Thyroid gland (tissue), 4 donors: Measurements from ENCODE around the gene FOXJ3. TPM values are rescaled to one million over a fixed set of nuclear protein-coding genes. Genes with fewer than 3 reads are reported as not detected.

Source experiments
- DNase-seq, 2 donors: peaks; one replicate each; pipeline ENCODE4 v3.0.0-alpha.2; 2019
- H3K27ac ChIP-seq, 3 donors: fragments of 200-600 bp; sonication (generic); 1 replicate in 2 of 3; 2 replicates in 1 of 3; pipeline ENCODE4 v1.5.1; 2016 to 2019; ENCODE audit warnings: mild to moderate bottlenecking in 1 of 3, moderate library complexity in 1 of 3
- H3K27me3 ChIP-seq: fragments of 200-600 bp; sonication (generic); one replicate; pipeline ENCODE4 v1.5.1; 2019
- H3K36me3 ChIP-seq, 2 donors: fragments of 200-600 bp; sonication (generic); one replicate each; pipeline ENCODE4 v1.5.1; 2016 to 2019
- H3K4me1 ChIP-seq, 2 donors: fragments of 200-600 bp; sonication (generic); one replicate each; pipeline ENCODE4 v1.5.1; 2017 to 2019
- H3K4me3 ChIP-seq, 3 donors: fragments of 200-600 bp; sonication (generic); replicated peaks in 1 of 3; 1 replicate in 2 of 3; 2 replicates in 1 of 3; pipeline ENCODE4 v1.5.1; 2016; ENCODE audit warnings: mild to moderate bottlenecking in 1 of 3
- H3K9me3 ChIP-seq: fragments of 200-600 bp; sonication (generic); one replicate; pipeline ENCODE4 v1.5.1; 2017
- CTCF ChIP-seq, 6 experiments: fragments of 200-600 bp in 3 of 6; fragments of 450-650 bp in 3 of 6; sonication (generic) in 3 of 6; IDR thresholded peaks; one replicate each; pipeline ENCODE4 v1.5.1; 2016 to 2019; ENCODE audit warnings: antibody characterized with exemption in 6 of 6, mild to moderate bottlenecking in 2 of 6, inconsistent platforms in 1 of 6, moderate library complexity in 1 of 6
- POLR2A ChIP-seq, 2 donors: fragments of 450-650 bp; IDR thresholded peaks; one replicate each; pipeline ENCODE4 v1.6.1; 2017; ENCODE audit warnings: antibody characterized with exemption in 2 of 2, mild to moderate bottlenecking in 2 of 2, moderate library complexity in 1 of 2
- WGBS, 2 donors: methylation state at CpG; one replicate each; pipeline ENCODE4 v1.1.5; 2017; 5-methylcytosine and 5-hydroxymethylcytosine counted together
- intact Hi-C: fragments of 100-400 bp; cut with DNase I; formaldehyde crosslinking; loops from one replicate; pipeline ENCODE4 v1.15.1; 2023
- total RNA-seq, 4 donors: library from RNA; depleted of rRNA; stranded (reverse); fragments of >200 nt; gene quantifications; one replicate each; pipeline ENCODE4 v1.2.3, GENCODE V29; 2016

FOXJ3 gene
- total RNA-seq, 4 donors from 2014 or later, result 55.4 to 87.5 (median 81.0) TPM

GRCh38 chr1:42365118-42365517, 30.1 kb upstream of the FOXJ3 start:
- WGBS, 2 donors, result 81 to 84% methylated on average over 2 of the region's 2 CpGs
- Histone ChIP-seq H3K27ac (no peak overlapping the region), H3K36me3 (no peaks in the 10 kb centered on the region), H3K27me3 (no peaks in the 10 kb centered on the region), H3K4me1 (peaks cover under 1% of the 10 kb centered on the region in 2 donors), H3K4me3 (no peak overlapping the region), H3K9me3 (no peaks in the 10 kb centered on the region)
- TF ChIP-seq POLR2A (IDR thresholded peaks at IDR 0.05) (no peak), CTCF (IDR thresholded peaks at IDR 0.05) (no peak)
- intact Hi-C loops, result no loop called here
- DNase-seq, result no peak

GRCh38 chr1:42364542-42364941, 29.5 kb upstream of the FOXJ3 start:
- no peak overlapping the region for H3K27ac ChIP-seq
- TF ChIP-seq POLR2A (IDR thresholded peaks at IDR 0.05) (no peak), CTCF (IDR thresholded peaks at IDR 0.05) (no peak)
- WGBS, 2 donors, result 80 to 97% methylated on average over 1 to 2 of the region's 2 CpGs
- no peaks in the 10 kb centered on the region for H3K36me3 ChIP-seq
- no peak overlapping the region for H3K4me3 ChIP-seq
- no peaks in the 10 kb centered on the region for H3K9me3 ChIP-seq
- no peak for DNase-seq
- intact Hi-C loops, result no loop called here
- H3K4me1 ChIP-seq, result no peaks in the 10 kb centered on the region
- no peaks in the 10 kb centered on the region for H3K27me3 ChIP-seq

- H3K4me3 ChIP-seq, result no peak overlapping the region
- no peaks in the 10 kb centered on the region for H3K36me3 ChIP-seq
- no peaks in the 10 kb centered on the region for H3K4me1 ChIP-seq
- TF ChIP-seq CTCF (IDR thresholded peaks at IDR 0.05) (no peak), POLR2A (IDR thresholded peaks at IDR 0.05) (no peak)
- DNase-seq, result no peak
- WGBS, 2 donors, result 89 to 91% methylated on average over 6 of the region's 6 CpGs
- H3K9me3 ChIP-seq, result no peaks in the 10 kb centered on the region
- intact Hi-C loops, result no loop called here
- no peaks in the 10 kb centered on the region for H3K27me3 ChIP-seq
- H3K27ac ChIP-seq, result no peak overlapping the region
Observed at GRCh38 chr1:42364089-42364488, 29.1 kb upstream of the FOXJ3 start.

- Histone ChIP-seq H3K9me3 (no peaks in the 10 kb centered on the region), H3K27me3 (no peaks in the 10 kb centered on the region), H3K27ac (no peak overlapping the region), H3K4me3 (no peak overlapping the region), H3K4me1 (no peaks in the 10 kb centered on the region), H3K36me3 (no peaks in the 10 kb centered on the region)
- no peak for DNase-seq
- 31 to 64% methylated on average over 1 of the region's 1 CpG for WGBS, 2 donors
- intact Hi-C loops, result no loop called here
- TF ChIP-seq POLR2A (IDR thresholded peaks at IDR 0.05) (no peak), CTCF (IDR thresholded peaks at IDR 0.05) (no peak)
Observed at GRCh38 chr1:42359466-42359865, 24.4 kb upstream of the FOXJ3 start.

GRCh38 chr1:42358791-42359190, 23.8 kb upstream of the FOXJ3 start:
- no peaks in the 10 kb centered on the region for H3K4me1 ChIP-seq
- H3K4me3 ChIP-seq, result no peak overlapping the region
- H3K9me3 ChIP-seq, result no peaks in the 10 kb centered on the region
- no peak for DNase-seq
- no peaks in the 10 kb centered on the region for H3K36me3 ChIP-seq
- 86 to 95% methylated on average over 3 of the region's 3 CpGs for WGBS, 2 donors
- intact Hi-C loops, result no loop called here
- no peak overlapping the region for H3K27ac ChIP-seq
- H3K27me3 ChIP-seq, result no peaks in the 10 kb centered on the region
- TF ChIP-seq POLR2A (IDR thresholded peaks at IDR 0.05) (no peak), CTCF (IDR thresholded peaks at IDR 0.05) (no peak)
